ENCODE data around the gene TGOLN2. TPM values are rescaled to one million over a fixed set of nuclear protein-coding genes. Genes with fewer than 3 reads are reported as not detected.

The TGOLN2 gene
- total RNA-seq, 1 donor from 2014 or later: 102 TPM

DNA sequence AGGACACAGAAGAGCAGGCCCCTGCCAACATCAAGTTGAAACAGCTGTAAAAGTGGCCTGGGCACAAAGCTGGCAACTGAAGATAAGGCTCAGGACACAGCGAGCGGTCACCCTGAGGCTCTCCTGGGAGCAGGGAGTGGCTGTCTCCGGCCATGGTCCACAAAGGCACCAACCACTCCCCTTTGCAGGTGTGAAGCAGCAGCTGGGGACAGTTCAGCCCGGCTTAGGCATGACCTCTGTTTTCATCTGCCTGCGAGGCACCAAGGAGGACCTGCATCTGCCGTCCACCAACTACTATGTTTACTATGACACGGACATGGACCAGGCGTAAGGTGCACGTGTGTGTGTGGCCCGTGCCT is 12.9 kb downstream of the TGOLN2 start:
- no peak for DNase-seq (ENCODE audit: low spot score)
- intact Hi-C loops (cut with micrococcal nuclease): no loop called here
- Mint-ChIP-seq H3K9me3 (no peaks in the 10 kb centered on the region), H3K4me1 (ENCODE audit: low read depth) (peaks cover 33% of the 10 kb centered on the region), H3K4me3 (no peak overlapping the region), H3K27me3 (ENCODE audit: insufficient read depth) (no peaks in the 10 kb centered on the region), H3K27ac (no peak overlapping the region), H3K36me3 (ENCODE audit: low read depth) (peaks cover 46% of the 10 kb centered on the region)

DNA sequence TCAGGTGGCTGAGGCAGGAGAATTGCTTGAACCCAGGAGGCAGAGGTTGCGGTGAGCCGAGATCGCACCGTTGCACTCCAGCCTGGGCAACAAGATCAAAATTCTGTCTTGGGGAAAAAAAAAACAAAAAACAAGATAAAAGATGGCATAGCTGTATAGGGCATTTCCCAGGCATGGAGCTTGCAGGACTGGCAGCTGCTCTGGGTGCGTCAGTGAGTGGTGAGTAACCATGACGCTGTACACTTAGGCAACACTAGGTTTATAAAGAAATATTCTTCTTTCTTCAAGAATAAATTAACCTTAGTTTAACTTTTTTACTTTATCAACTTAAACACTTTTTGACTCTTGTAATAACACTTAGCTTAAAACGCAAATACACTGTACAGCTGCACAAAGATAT is 15.4 kb downstream of the TGOLN2 start:
- no peak for DNase-seq (ENCODE audit: low spot score)
- peaks cover 31% of the 10 kb centered on the region for H3K4me1 Mint-ChIP-seq (ENCODE audit: low read depth)
- no peak overlapping the region for H3K27ac Mint-ChIP-seq
- H3K36me3 Mint-ChIP-seq (ENCODE audit: low read depth): peaks cover 38% of the 10 kb centered on the region
- H3K4me3 Mint-ChIP-seq: no peak overlapping the region
- intact Hi-C loops (cut with micrococcal nuclease): no loop called here
- H3K9me3 Mint-ChIP-seq: no peaks in the 10 kb centered on the region
- H3K27me3 Mint-ChIP-seq (ENCODE audit: insufficient read depth): no peaks in the 10 kb centered on the region

DNA sequence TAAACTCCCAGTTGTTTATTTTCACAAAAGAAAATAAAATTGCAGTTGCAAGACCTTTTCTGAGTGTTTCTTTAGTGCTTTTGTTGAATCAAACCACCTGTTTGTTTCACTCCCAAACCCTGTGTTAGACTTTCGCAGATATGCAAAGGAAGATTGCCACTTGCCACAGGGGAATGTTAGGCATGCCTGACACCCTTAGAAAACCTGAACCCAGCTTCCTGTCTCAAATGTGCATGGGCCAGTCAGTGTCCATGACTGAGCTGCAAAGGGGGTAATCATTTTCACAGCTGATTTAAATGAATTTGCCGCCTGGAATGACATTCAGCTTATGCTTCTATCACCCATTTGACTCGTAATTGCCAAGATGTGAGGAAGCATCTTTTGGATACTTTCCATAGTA is 17.5 kb downstream of the TGOLN2 start:
- Mint-ChIP-seq H3K4me1 (ENCODE audit: low read depth) (peaks cover 31% of the 10 kb centered on the region), H3K27ac (peak overlapping the region; percentile 73), H3K27me3 (ENCODE audit: insufficient read depth) (no peaks in the 10 kb centered on the region), H3K9me3 (no peaks in the 10 kb centered on the region), H3K4me3 (peak overlapping the region; percentile 74), H3K36me3 (ENCODE audit: low read depth) (peaks cover 24% of the 10 kb centered on the region)
- intact Hi-C loops (cut with micrococcal nuclease): no loop called here
- DNase-seq (ENCODE audit: low spot score): no peak

DNA sequence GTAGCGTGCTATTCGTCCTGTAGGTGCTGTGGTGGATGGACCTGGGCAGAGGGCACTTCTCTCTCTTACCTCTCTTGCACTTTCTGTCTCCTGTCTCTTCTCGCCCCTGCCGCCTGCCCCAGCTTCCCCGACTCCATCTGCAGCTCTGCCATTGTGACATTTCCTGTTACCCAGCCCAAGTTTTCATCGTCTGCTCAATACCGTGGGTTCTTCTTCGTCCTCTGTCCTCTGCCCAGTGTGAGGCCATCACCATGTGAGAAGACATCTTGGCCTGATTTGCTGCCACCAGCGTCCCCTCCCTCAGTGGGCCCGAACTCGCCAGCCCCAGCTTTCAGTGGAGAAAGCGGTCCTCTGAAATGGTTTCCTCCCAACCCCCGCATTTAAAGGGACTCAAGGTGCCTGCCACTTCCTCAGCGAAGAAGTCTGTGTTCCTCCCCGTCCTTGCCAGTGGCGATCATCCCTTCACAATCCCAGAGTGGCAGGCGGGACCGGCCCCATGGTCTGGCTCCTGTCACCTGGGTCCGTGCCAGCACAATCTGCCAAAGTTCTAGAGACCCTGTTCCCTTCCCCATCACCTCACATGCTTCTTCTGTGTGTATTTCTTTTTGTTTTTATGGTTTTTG is 18.0 kb downstream of the TGOLN2 start:
- no peak for DNase-seq (ENCODE audit: low spot score)

DNA sequence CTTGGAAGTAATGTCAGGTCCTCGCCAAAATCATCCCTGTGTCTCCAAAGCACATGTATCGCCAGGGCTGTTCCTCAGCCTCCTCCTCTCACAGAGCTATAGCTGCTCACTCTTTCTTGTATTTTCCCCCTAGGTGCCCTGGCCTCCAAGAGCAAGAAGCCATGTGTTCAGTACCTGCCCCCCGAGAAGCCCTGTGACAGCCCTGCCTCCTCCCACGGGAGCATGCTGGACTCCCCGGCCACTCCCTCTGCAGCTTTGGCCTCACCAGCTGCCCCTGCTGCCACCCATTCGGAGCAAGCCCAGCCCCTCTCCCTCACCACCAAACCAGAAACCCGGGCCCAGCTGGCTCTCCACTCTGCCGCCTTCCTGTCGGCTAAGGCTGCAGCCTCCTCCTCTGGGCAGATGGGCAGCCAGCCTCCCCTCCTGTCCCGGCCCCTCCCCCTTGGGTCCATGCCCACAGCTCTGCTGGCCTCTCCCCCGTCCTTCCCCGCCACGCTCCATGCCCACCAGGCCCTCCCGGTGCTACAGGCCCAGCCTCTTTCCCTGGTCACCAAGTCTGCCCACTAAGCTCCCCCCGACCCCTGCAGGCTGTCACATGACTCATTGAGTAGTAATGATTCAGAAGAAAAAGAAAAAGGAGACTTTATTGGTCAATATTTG is 18.8 kb downstream of the TGOLN2 start:
- H3K27ac Mint-ChIP-seq: peak overlapping the region; percentile 37
- peaks cover 16% of the 10 kb centered on the region for H3K36me3 Mint-ChIP-seq (ENCODE audit: low read depth)
- peaks cover 31% of the 10 kb centered on the region for H3K4me1 Mint-ChIP-seq (ENCODE audit: low read depth)
- intact Hi-C loops (cut with micrococcal nuclease): no loop called here
- H3K27me3 Mint-ChIP-seq (ENCODE audit: insufficient read depth): peaks cover 4% of the 10 kb centered on the region
- no peak overlapping the region for H3K4me3 Mint-ChIP-seq
- no peaks in the 10 kb centered on the region for H3K9me3 Mint-ChIP-seq
- DNase-seq (ENCODE audit: low spot score): no peak

More for the DNA sequence above, 18.0 kb downstream of the TGOLN2 start:
- Mint-ChIP-seq H3K9me3 (no peaks in the 10 kb centered on the region), H3K27me3 (ENCODE audit: insufficient read depth) (no peaks in the 10 kb centered on the region), H3K4me3 (peak overlapping the region; percentile 74), H3K36me3 (ENCODE audit: low read depth) (peaks cover 19% of the 10 kb centered on the region), H3K27ac (peak overlapping the region; percentile 73), H3K4me1 (ENCODE audit: low read depth) (peaks cover 31% of the 10 kb centered on the region)
- intact Hi-C loops (cut with micrococcal nuclease): no loop called here

DNA sequence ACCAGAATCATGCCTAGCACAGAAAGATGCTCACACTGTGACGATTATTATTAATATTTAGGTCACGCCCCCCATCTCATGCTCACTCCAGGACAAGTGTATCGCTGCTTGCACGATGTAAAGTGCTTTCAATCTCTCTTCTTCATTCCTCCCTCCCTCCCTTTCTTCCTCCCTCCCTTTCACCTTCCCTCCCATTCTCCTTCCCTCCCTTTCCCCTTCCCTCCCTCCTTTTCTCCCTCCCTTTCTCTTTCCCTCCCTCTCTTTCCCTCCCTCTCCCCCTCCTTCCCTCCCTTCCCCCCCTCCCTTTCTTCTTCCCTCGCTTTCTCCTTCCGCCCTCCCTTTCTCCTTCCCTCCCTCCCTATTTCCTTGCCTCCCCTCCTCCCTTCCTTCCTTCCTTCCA is 19.6 kb downstream of the TGOLN2 start:
- Mint-ChIP-seq H3K4me3 (no peak overlapping the region), H3K27me3 (ENCODE audit: insufficient read depth) (peaks cover 4% of the 10 kb centered on the region), H3K4me1 (ENCODE audit: low read depth) (peaks cover 31% of the 10 kb centered on the region), H3K9me3 (no peaks in the 10 kb centered on the region), H3K27ac (no peak overlapping the region), H3K36me3 (ENCODE audit: low read depth) (peaks cover 13% of the 10 kb centered on the region)
- DNase-seq (ENCODE audit: low spot score): no peak
- intact Hi-C loops (cut with micrococcal nuclease): no loop called here

DNA sequence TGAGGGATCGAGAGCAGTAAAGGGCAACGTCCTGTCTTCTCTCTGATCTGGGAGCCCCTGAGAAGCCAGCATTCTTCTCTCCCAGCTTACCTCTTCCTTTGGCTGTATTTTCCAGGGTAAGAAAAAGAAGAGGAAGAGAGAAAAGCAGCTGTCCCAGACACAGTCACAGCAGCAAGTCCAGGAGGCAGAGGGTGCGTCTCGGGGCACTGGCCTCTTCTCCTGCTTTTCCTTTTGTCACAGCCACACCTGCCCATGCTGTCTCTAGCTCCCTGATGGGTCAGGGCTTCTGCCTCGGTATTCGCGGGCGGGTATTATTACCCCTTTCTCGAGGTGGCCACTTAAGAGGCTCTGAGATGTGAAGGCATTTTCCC is 20.3 kb downstream of the TGOLN2 start:
- no peak overlapping the region for H3K27ac Mint-ChIP-seq
- DNase-seq (ENCODE audit: low spot score): no peak
- H3K9me3 Mint-ChIP-seq: no peaks in the 10 kb centered on the region
- peaks cover 9% of the 10 kb centered on the region for H3K27me3 Mint-ChIP-seq (ENCODE audit: insufficient read depth)
- peaks cover 31% of the 10 kb centered on the region for H3K4me1 Mint-ChIP-seq (ENCODE audit: low read depth)
- H3K4me3 Mint-ChIP-seq: no peak overlapping the region
- H3K36me3 Mint-ChIP-seq (ENCODE audit: low read depth): peaks cover 13% of the 10 kb centered on the region
- intact Hi-C loops (cut with micrococcal nuclease): no loop called here

DNA sequence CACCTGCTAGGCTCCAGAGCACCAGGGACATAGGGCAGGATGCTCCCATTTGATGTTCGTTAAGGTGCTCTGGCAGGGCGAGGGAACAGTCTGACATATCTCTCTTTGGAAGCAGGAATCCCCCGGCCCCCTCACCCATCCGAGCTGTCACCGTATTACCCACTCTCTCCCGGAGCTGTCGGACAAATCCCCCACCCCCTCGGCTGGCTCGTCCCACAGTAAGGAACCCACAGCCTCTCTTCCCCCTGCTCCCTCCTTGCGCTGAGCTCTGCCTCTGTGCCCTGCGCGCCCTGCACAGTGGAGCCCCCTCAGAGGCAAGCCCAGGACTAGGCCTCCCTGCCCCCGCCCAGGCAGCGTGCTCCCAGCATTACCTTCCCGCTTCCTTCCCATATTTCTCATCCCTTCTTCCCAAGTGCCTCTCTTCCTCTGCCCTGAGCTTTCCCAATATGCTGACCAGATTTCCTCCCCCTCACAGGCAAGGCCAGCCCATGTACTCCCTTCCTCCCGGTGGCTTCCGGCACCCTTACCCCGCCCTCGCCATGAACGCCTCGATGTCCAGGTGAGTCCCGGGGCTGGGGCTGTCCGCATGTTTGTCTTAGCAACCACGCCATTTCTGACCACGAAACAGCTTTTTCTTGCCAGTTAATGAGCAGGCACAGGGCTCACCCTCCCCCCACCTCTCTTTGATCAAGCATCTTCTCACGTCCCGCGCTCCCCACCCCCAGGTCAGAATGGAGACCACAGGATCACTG is 23.8 kb downstream of the TGOLN2 start:
- H3K9me3 Mint-ChIP-seq: no peaks in the 10 kb centered on the region
- H3K27ac Mint-ChIP-seq: no peak overlapping the region
- no peak overlapping the region for H3K4me3 Mint-ChIP-seq
- peaks cover 16% of the 10 kb centered on the region for H3K4me1 Mint-ChIP-seq (ENCODE audit: low read depth)
- no peak for DNase-seq (ENCODE audit: low spot score)
- intact Hi-C loops (cut with micrococcal nuclease): no loop called here
- H3K27me3 Mint-ChIP-seq (ENCODE audit: insufficient read depth): peaks cover 14% of the 10 kb centered on the region
- H3K36me3 Mint-ChIP-seq (ENCODE audit: low read depth): peaks cover 3% of the 10 kb centered on the region

DNA sequence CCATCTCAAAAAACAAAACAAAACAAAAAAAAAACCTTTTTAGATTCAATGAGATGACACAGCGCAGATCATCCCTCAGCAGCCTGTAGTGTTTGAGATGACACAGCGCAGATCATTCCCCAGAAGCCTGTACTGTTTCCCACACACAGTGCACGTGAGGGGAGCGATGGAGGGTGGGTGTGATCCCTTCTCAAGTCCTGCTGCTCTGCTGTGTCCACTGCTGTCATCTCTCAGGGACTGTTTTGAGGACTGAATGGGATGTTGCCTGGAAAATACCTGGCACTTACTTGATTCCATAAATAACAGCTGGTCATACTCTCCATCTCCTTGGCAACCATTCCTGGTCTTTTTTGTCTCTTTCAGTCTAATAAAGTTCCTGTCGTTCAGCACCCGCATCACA is 25.7 kb downstream of the TGOLN2 start:
- intact Hi-C loops (cut with micrococcal nuclease): no loop called here
- peaks cover 7% of the 10 kb centered on the region for H3K4me1 Mint-ChIP-seq (ENCODE audit: low read depth)
- no peak for DNase-seq (ENCODE audit: low spot score)
- no peak overlapping the region for H3K4me3 Mint-ChIP-seq
- no peaks in the 10 kb centered on the region for H3K36me3 Mint-ChIP-seq (ENCODE audit: low read depth)
- peaks cover 16% of the 10 kb centered on the region for H3K27me3 Mint-ChIP-seq (ENCODE audit: insufficient read depth)
- H3K9me3 Mint-ChIP-seq: no peaks in the 10 kb centered on the region
- H3K27ac Mint-ChIP-seq: no peak overlapping the region

DNA sequence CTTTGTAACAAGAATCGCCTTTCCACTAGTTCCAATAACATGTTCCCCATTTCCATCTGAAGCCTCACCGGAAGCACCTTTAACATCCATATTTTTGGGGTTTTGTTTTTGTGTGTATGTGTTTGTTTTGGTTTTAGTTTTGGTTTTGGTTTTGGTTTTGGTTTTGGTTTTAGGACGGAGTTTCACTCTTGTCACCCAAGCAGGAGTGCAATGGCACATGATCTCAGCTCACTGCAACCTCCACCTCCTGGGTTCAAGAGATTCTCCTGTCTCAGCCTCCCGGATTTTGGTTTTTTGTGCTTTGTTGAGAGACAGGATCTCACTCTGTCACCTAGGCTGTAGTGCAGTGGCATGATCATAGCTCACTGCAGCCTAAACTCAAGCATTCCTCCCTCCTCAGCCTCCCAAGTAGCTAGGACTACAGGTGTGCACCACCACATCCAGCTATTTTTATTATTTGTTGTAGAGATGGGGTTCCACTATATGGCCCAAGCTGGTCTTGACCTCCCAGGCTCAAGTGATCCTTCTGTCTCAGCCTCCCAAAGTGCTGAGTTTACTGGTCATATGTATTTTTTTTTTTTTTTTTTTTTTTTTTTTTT is 36.3 kb downstream of the TGOLN2 start:
- Mint-ChIP-seq H3K27me3 (ENCODE audit: insufficient read depth) (no peaks in the 10 kb centered on the region), H3K27ac (peak overlapping the region; percentile 74), H3K4me3 (peak overlapping the region; percentile 3), H3K36me3 (ENCODE audit: low read depth) (no peaks in the 10 kb centered on the region), H3K9me3 (no peaks in the 10 kb centered on the region), H3K4me1 (ENCODE audit: low read depth) (peaks cover 22% of the 10 kb centered on the region)
- DNase-seq (ENCODE audit: low spot score): peak; percentile 19
- intact Hi-C loops (cut with micrococcal nuclease): loop anchor here (1.0 kb wide), 1 partner anchor 63 kb away; the partner anchor contains the start of genes ELMOD3 and RETSAT

DNA sequence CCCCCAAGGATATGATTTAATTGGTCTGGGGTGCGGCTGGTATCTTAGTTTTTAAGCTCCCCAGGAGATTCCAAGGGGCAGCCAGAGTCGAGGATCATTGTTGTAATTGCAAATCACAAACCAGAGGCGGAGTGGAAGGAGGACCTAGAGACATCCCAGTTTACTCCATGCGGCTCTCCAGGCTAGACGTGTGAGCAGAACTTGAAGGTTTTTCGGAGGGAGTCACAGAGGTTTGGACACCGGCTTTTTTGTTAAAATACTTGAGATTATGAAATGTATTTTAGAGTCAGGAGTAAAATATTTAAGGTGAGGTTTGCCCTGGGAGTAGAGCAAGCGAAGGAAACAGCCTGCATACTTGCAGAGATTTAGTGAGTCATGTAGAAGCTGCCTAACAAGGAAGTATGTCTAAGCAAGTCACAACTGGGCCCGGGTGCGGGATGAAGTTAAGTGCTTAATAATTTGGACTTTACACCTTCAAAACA is 39.5 kb downstream of the TGOLN2 start:
- Mint-ChIP-seq H3K4me3 (no peak overlapping the region), H3K9me3 (no peaks in the 10 kb centered on the region), H3K27ac (no peak overlapping the region), H3K27me3 (ENCODE audit: insufficient read depth) (no peaks in the 10 kb centered on the region), H3K36me3 (ENCODE audit: low read depth) (no peaks in the 10 kb centered on the region), H3K4me1 (ENCODE audit: low read depth) (peaks cover 29% of the 10 kb centered on the region)
- intact Hi-C loops (cut with micrococcal nuclease): loop anchor here (5.0 kb wide), 1 partner anchor 156 kb away; the partner anchor contains the start of gene TCF7L1
- no peak for DNase-seq (ENCODE audit: low spot score)

DNA sequence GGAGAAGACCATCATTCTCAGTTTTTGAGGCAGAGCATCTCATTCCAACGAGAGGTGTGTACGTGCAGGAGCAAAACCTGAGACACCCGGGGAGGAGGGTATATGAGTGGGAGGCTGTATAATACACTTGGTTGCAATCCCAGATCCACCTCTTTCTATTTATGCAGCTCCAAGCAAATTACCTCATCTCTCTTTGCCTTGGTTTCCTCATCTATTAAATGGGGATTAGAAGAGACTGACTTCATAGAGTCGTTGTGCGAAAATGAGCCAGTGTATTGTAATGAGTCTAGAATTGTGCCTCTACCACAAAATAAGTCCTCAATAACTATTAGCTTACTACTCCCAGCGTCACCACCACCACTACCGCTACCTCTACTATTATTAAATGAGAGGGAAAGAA is 40.1 kb downstream of the TGOLN2 start:
- no peak overlapping the region for H3K27ac Mint-ChIP-seq
- no peaks in the 10 kb centered on the region for H3K36me3 Mint-ChIP-seq (ENCODE audit: low read depth)
- no peak for DNase-seq (ENCODE audit: low spot score)
- no peaks in the 10 kb centered on the region for H3K9me3 Mint-ChIP-seq
- H3K4me3 Mint-ChIP-seq: no peak overlapping the region
- intact Hi-C loops (cut with micrococcal nuclease): loop anchor here (5.0 kb wide), 1 partner anchor 155 kb away; the partner anchor contains the start of gene TCF7L1
- peaks cover 1% of the 10 kb centered on the region for H3K27me3 Mint-ChIP-seq (ENCODE audit: insufficient read depth)
- H3K4me1 Mint-ChIP-seq (ENCODE audit: low read depth): peaks cover 29% of the 10 kb centered on the region

DNA sequence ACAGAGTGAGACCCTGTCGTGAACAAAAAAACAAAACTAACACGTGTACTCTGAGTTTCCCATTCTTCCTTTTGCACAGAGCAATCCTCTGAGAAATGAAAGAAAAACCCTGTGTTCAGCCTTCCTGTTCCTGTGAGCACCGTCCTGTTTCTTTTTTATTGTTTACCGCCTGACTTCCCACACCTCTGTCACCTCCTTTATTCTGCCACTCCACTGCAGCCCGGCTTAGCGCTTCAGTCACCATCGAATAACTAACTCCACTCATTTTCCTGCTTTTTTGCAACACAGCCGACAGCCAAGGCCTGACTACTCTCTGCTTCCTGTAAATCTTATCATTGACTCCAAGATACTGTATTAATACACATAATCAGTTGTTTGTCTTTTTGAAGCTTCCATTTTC is 40.9 kb downstream of the TGOLN2 start:
- H3K27me3 Mint-ChIP-seq (ENCODE audit: insufficient read depth): peaks cover 1% of the 10 kb centered on the region
- H3K9me3 Mint-ChIP-seq: no peaks in the 10 kb centered on the region
- no peak for DNase-seq (ENCODE audit: low spot score)
- peak overlapping the region; percentile 82 for H3K27ac Mint-ChIP-seq
- H3K36me3 Mint-ChIP-seq (ENCODE audit: low read depth): no peaks in the 10 kb centered on the region
- intact Hi-C loops (cut with micrococcal nuclease): loop anchor here (5.0 kb wide), 1 partner anchor 155 kb away; the partner anchor contains the start of gene TCF7L1
- H3K4me1 Mint-ChIP-seq (ENCODE audit: low read depth): peaks cover 29% of the 10 kb centered on the region
- no peak overlapping the region for H3K4me3 Mint-ChIP-seq

Measured in activated T-helper 1 cell treated with anti-CD3 and anti-CD28 coated beads, Interleukin-12 subunit alpha, Interleukin-12 subunit beta, Interleukin-2, Interleukin-4 antibody, amounts not matched to agents 30 ng/mL and 10 ng/mL and 1 ng/mL, durations not matched to agents 14 hours and 24 hours and 36 hours (primary cell).